ENCODE data around the gene RHCG. TPM values are rescaled to one million over a fixed set of nuclear protein-coding genes. Genes with fewer than 3 reads are reported as not detected.

Gene RHCG
- total and polyA plus RNA-seq, 2 of the 13 experiments (the other 11 are each of a cell fraction or from before 2014, with no cell fraction given): not detected

DNA sequence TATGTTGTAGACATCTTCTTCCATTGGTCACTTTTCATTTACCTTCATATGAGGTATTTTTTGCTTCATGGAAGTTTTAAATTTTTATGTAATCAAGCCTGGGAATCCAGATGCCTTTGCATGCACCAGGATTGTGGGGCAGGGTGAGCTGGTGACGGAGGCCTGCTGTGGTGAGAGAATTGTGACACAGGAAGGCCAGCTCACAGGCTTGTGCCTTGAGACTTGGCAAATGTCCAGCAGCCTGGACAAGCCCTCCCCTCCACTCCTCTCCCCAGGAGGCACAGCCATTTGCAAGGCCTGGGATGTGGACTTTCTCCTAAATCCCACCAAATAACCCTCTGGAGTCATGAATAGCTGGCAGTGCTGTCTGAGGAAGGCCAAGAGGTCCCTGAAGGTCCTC lies 67.4 kb downstream of the RHCG start (continued):
- no peak for TF ChIP-seq ZBTB4 (CRISPR knock-in tag; IDR thresholded peaks at IDR 0.05; ENCODE audit: borderline replicate concordance)
- no peak for TF ChIP-seq STAT6 (CRISPR knock-in tag; IDR thresholded peaks at IDR 0.05; ENCODE audit: borderline replicate concordance)

DNA sequence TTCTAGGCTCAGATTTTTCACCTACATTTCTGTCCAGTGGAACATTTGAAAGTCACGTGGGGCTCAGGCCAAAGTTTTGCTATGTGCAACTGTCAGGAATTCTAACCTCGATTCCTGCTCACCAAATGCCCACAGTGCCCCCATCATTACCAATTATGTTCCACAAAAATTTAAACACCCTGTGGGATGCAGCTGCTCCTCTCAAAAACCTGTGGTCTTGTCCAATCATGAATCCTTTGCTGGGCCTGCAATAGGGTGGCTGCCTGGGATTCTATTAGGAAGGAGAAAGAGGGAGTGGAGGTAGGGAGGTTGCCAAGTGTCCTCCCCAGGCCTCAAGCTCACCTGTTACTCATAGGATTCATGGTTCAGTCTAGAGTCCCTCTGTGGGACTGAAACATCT lies 68.1 kb downstream of the RHCG start:
- H3K4me2 ChIP-seq (ENCODE audit: low read depth, low read length): no peak overlapping the region
- H3K4me3 ChIP-seq (replicated peaks in 1 of 3; ENCODE audit: insufficient read depth in 1 of 3, low read depth in 2 of 3, low read length in 3 of 3): no peak overlapping the region
- DNase-seq (ENCODE audit: low spot score) (no peak), ATAC-seq (no peak), FAIRE-seq (no peak)
- H3K79me2 ChIP-seq (ENCODE audit: insufficient read depth, low read length): no peaks in the 10 kb centered on the region
- 0% methylated on average over 2 of the region's 2 CpGs for WGBS (ENCODE audit: low lambda C conversion rate)
- TF ChIP-seq ZNF501 (CRISPR knock-in tag; IDR thresholded peaks at IDR 0.05): no peak
- no peaks in the 10 kb centered on the region for H3K36me3 ChIP-seq (replicated peaks in 1 of 2; ENCODE audit: control insufficient read depth in 1 of 2, insufficient read depth in 2 of 2, low read length in 2 of 2)
- no peak overlapping the region for H2AFZ ChIP-seq (ENCODE audit: low read length)
- no peaks in the 10 kb centered on the region for H3K9me3 ChIP-seq (ENCODE audit: low read length)
- no TSS peak for BruUV-seq (replicated peaks)
- ChIA-PET POLR2A (no interaction called here), CTCF (ENCODE audit: low intra/inter-chr PET ratio, low total read pairs) (no interaction called here)
- H4K20me1 ChIP-seq (ENCODE audit: insufficient read depth, low read length): no peaks in the 10 kb centered on the region
- in situ Hi-C loops (cut with HindIII; ENCODE audit: extremely low pct_ligation_motif_present, low pct_unique_long_range_greater_than_20kb): no loop called here
- intact Hi-C loops (cut with micrococcal nuclease; ENCODE audit: unreplicated experiment): no loop called here
- H3K27me3 ChIP-seq (ENCODE audit: control insufficient read depth in 1 of 2, insufficient read depth in 2 of 2, low read length in 2 of 2): peaks cover 0 to 8% of the 10 kb centered on the region in 2 experiments; a peak in 1 of 5 replicates
- no peak overlapping the region for H3K9ac ChIP-seq (ENCODE audit: insufficient read depth, low read depth, low read length)
- peaks cover 8% of the 10 kb centered on the region; the same call in 1 of the 2 replicates for H3K4me1 ChIP-seq (ENCODE audit: insufficient read depth, low read length)
- no peak overlapping the region for H3K27ac ChIP-seq (ENCODE audit: extremely low read length, insufficient read depth, low read length)
